NT2/D1 (cell line): ENCODE data around the gene METAP1D.

Experiments
- YY1 ChIP-seq: IDR thresholded peaks from 2 replicates; pipeline ENCODE4 v1.6.1; 2011; ENCODE audit not compliant: insufficient read length, insufficient read depth
- ZNF274 ChIP-seq: IDR thresholded peaks from 2 replicates; pipeline ENCODE4 v1.6.1; 2011; ENCODE audit warnings: mild to moderate bottlenecking, low read depth, low read length

- TF ChIP-seq ZNF274 (no peak), YY1 (no peak)
These were observed 110.4 kb downstream of the METAP1D start for GRCh38 chr2:172109988-172110811.
